ENCODE data around the gene KCNH6.

KCNH6 gene

GRCh38 chr17:63489291-63489690, 33.9 kb upstream of the KCNH6 start:
- DNase-seq = no peak

- no peak for DNase-seq
Measured at GRCh38 chr17:63490329-63490728, 32.8 kb upstream of the KCNH6 start.

GRCh38 chr17:63490858-63491400, 32.2 kb upstream of the KCNH6 start:
- DNase-seq = no peak

GRCh38 chr17:63491413-63491812, 31.7 kb upstream of the KCNH6 start:
- DNase-seq = no peak

- no peak for DNase-seq
Measured at GRCh38 chr17:63491977-63492618, 31.1 kb upstream of the KCNH6 start.

- DNase-seq = no peak
Measured at GRCh38 chr17:63492940-63493339, 30.2 kb upstream of the KCNH6 start.

- no peak for DNase-seq
Measured at GRCh38 chr17:63493411-63493810, 29.7 kb upstream of the KCNH6 start.

GRCh38 chr17:63494300-63494928, 28.7 kb upstream of the KCNH6 start:
- no peak for DNase-seq

- no peak for DNase-seq
Measured at GRCh38 chr17:63495491-63495890, 27.7 kb upstream of the KCNH6 start.

- no peak for DNase-seq
Measured at GRCh38 chr17:63496177-63496576, 27.0 kb upstream of the KCNH6 start.

- DNase-seq = no peak
Measured at GRCh38 chr17:63496663-63497400, 26.3 kb upstream of the KCNH6 start.

GRCh38 chr17:63497708-63498483, 25.3 kb upstream of the KCNH6 start:
- no peak for DNase-seq

GRCh38 chr17:63498626-63499195, 24.4 kb upstream of the KCNH6 start:
- no peak for DNase-seq

GRCh38 chr17:63500543-63501390, 22.4 kb upstream of the KCNH6 start:
- DNase-seq = no peak

- DNase-seq = no peak
Measured at GRCh38 chr17:63503341-63503705, 19.8 kb upstream of the KCNH6 start.

- DNase-seq = no peak
Measured at GRCh38 chr17:63504261-63504660, 18.9 kb upstream of the KCNH6 start.

- DNase-seq = no peak
Measured at GRCh38 chr17:63505341-63505740, 17.8 kb upstream of the KCNH6 start.

GRCh38 chr17:63506627-63507026, 16.5 kb upstream of the KCNH6 start:
- DNase-seq = no peak

GRCh38 chr17:63511331-63511730, 11.8 kb upstream of the KCNH6 start:
- no peak for DNase-seq

GRCh38 chr17:63512388-63512787, 10.8 kb upstream of the KCNH6 start:
- no peak for DNase-seq

GRCh38 chr17:63512896-63513644, 10.1 kb upstream of the KCNH6 start:
- no peak for DNase-seq
